BJ (cell line): ENCODE measurements around the gene MRPL58. TPM values are rescaled to one million over a fixed set of nuclear protein-coding genes. Genes with fewer than 3 reads are reported as not detected.

ENCODE experiments used
- CTCF ChIA-PET: fragments of 350-600 bp; formaldehyde crosslinking; extraction: SDS; loops from one replicate; lab custom pipeline; 2021; ENCODE audit warnings: antibody characterized with exemption, inconsistent platforms; lab: Yijun Ruan, JAX
- POLR2A ChIA-PET: fragments of 300-600 bp; sonication (Branson Sonifier 250); formaldehyde crosslinking; extraction: SDS; loops from one replicate; lab custom pipeline; 2021; ENCODE audit warnings: antibody characterized with exemption; lab: Charles Lee
- DNase-seq: peaks from one replicate; pipeline ENCODE4 v3.0.0-alpha.2; 2011; ENCODE audit warnings: low read depth
- H3K27me3 ChIP-seq: 2 replicates; pipeline ENCODE4 v1.6.0; 2011; ENCODE audit warnings: low read length; ENCODE audit not compliant: control insufficient read depth, insufficient read depth
- H3K36me3 ChIP-seq: 2 replicates; pipeline ENCODE4 v1.5.1; 2011; ENCODE audit warnings: low read length; ENCODE audit not compliant: control insufficient read depth, insufficient read depth
- H3K4me3 ChIP-seq: 2 replicates; pipeline ENCODE4 v1.5.1; 2011; ENCODE audit warnings: low read depth, mild to moderate bottlenecking, control low read depth, low read length
- polyA plus RNA-seq: library from polyadenylated mRNA; depleted of rRNA; stranded (reverse); fragments of >200 nt; gene quantifications from 2 replicates; pipeline ENCODE4 v1.2.3, GENCODE V29; 2011
- TF ChIP-seq, protein P1 (sequence below): IDR thresholded peaks from 2 replicates; pipeline ENCODE4 v1.5.1; 2011; ENCODE audit warnings: low read depth, mild to moderate bottlenecking, control low read depth, inconsistent platforms, low read length, moderate library complexity; ENCODE audit not compliant: insufficient read depth

The MRPL58 gene
- polyA plus RNA-seq, 1 experiment: 44.2 TPM

DNA sequence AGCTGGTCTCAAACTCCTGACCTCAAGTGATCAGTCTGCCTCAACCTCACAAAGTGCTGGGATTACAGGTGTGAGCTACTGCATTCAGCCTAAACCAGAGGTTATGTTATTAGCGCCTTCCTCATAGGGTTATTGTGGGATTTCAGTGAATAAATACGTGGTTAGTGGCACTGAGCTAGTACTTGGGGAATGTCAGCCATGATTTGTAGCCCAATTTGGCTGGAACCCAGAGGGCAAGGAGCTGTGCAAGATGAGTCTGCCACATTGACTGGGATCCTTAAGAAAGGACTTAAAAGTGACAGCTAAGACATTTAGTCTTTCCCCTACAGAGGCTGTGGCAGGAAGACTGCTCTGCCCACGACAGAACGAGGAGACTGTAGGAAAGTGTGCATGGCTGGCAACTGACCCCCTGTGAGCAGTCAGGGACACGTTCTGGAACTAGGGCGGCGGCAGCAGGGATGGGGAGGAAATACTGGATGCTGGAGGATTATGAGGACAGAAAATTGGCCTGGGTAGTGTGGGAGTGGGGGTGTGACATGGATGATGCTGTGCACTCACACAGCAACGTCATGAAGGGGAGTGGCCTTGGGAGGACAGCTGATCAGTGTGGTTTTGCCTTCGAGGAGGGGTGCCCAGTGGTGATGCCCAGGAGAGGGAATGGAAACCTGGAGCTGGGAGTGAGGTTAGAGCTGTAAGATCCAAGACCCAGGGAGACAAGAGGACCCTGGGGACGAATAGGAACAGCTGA lies 19.7 kb downstream of the MRPL58 start:
- POLR2A ChIA-PET: interaction anchor here (0.7 kb wide), 1 partner anchor 47 kb away, joined by 10 read pairs; no protein-coding TSS in a partner anchor
- Histone ChIP-seq H3K4me3 (peak overlapping the region; percentile 26), H3K27me3 (no peaks in the 10 kb centered on the region), H3K36me3 (no peaks in the 10 kb centered on the region)
- TF ChIP-seq, protein P1, sequence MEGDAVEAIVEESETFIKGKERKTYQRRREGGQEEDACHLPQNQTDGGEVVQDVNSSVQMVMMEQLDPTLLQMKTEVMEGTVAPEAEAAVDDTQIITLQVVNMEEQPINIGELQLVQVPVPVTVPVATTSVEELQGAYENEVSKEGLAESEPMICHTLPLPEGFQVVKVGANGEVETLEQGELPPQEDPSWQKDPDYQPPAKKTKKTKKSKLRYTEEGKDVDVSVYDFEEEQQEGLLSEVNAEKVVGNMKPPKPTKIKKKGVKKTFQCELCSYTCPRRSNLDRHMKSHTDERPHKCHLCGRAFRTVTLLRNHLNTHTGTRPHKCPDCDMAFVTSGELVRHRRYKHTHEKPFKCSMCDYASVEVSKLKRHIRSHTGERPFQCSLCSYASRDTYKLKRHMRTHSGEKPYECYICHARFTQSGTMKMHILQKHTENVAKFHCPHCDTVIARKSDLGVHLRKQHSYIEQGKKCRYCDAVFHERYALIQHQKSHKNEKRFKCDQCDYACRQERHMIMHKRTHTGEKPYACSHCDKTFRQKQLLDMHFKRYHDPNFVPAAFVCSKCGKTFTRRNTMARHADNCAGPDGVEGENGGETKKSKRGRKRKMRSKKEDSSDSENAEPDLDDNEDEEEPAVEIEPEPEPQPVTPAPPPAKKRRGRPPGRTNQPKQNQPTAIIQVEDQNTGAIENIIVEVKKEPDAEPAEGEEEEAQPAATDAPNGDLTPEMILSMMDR: no peak
- no peak for DNase-seq
- CTCF ChIA-PET: interaction anchor here (0.9 to 1.8 kb wide), 4 partner anchors 9 to 74 kb away, joined by 4 to 8 read pairs (median 6); partner anchors contain the start of gene MRPL58

DNA sequence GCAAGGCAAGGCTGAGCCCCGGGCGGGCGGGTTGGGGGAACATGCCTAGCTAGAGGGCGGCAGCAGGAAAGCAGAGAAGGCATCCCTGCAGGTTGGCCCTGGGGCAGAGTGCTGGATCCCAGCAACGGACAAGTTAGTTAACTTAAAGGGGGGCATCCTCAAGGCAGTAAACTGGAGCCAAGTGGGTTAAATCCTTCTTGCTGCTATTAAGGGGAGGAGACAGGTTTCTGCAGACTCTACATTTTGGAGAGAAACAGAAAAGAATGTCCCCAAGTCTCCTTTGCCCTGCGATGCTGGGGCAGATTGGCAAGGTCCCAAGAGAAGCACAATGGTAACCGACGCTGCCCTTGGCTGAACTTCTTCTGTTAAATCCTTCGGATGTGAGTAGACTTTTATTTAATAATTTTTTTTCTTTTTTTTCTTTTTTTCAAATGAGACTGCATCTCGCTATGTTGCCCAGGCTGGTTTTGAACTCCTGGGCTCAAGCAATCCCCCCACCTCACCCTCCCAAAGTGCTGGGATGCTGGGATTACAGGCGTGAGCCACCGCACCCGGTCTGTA lies 20.3 kb downstream of the MRPL58 start:
- Histone ChIP-seq H3K27me3 (no peaks in the 10 kb centered on the region), H3K4me3 (peak overlapping the region; percentile 60), H3K36me3 (no peaks in the 10 kb centered on the region)
- ChIA-PET POLR2A (interaction anchor here (0.7 kb wide), 1 partner anchor 48 kb away, joined by 10 read pairs; no protein-coding TSS in a partner anchor), CTCF (interaction anchor here (1.4 to 1.8 kb wide), 3 partner anchors 9 to 75 kb away, joined by 6 to 8 read pairs (median 7); no protein-coding TSS in a partner anchor)
- TF ChIP-seq, protein P1: no peak
- DNase-seq: no peak

DNA sequence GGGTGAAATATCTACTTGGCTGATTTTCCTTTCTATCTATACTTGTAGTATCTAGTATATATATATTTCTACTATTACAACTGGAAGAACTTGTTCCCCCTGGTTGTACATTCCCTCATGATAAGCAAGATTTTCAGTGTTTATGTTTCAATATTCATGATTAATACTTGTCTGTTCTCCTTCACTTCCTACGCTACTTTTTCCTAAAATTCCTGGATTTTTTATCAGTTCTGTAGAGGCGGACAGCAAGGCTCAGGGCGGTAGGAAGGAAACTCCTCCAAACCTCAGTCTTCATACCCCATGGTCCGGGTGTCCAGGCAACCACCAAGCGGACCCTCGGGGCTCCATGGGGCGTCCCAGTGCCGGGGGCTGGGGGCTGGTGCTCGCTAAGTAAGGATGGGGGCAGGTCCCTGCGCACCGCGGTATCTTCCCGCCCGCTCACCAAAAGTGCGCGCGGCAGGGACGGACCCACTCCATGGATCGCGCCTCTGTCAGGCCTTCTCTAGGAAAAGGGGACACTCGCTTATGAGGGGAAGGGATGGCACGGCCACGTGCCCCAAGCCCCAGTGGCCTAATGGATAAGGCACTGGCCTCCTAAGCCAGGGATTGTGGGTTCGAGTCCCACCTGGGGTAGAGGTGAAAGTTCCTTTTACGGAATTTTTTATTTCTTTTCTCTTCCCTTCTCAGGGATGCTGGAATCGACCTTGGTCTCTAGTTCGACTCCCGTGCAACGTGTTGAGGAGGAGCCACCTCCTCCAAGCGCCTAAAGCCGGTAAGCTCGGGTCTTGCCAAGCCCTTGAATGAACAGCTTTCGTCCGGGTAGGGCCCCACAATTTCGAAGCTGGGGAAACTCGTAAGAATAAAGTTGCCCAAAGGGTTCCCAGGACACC lies 21.1 kb downstream of the MRPL58 start:
- ChIA-PET CTCF (interaction anchor here (0.8 to 2.9 kb wide), 3 partner anchors 62 to 80 kb away, joined by 3 to 16 read pairs (median 8); no protein-coding TSS in a partner anchor), POLR2A (no interaction called here)
- no peaks in the 10 kb centered on the region for H3K27me3 ChIP-seq
- DNase-seq: no peak
- TF ChIP-seq, protein P1: no peak
- H3K36me3 ChIP-seq: 0 out of 2 replicates have a peak, but pooled peaks cover 2% of the 10 kb centered on the region
- H3K4me3 ChIP-seq: peak overlapping the region; percentile 60

DNA sequence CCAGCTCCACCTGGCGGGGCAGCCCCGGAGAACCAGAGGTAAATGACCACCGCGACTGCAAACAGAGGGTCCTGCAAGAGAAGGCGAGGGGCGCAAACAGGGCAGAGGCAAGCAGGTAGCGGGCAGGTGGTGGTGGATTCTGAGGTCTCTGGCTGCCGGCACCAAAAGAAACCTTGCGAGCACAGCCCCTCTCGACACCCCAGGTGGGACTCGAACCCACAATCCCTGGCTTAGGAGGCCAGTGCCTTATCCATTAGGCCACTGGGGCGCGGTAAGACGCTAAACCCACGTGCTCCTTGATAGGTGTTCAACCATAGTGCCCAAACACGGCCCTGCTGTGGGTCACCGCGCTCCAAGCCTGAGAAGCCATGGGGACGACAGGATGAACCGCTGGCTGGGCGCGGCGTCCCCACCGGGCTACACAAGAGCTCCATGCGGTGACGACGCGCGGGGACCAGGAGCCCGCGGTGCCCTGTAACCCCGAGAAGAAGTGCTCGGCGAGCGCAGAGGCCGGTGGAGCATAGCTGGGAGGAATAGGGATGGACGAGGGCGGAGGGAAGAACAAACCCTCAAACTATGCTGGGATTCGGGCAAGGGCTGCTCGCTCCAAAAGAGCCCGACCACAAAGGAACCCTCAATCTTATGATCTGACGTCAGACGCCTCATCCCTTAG lies 21.9 kb downstream of the MRPL58 start:
- no peak for DNase-seq
- Histone ChIP-seq H3K4me3 (peak overlapping the region; percentile 56), H3K27me3 (no peaks in the 10 kb centered on the region), H3K36me3 (0 out of 2 replicates have a peak, but pooled peaks cover 3% of the 10 kb centered on the region)
- TF ChIP-seq, protein P1: peak; percentile 28; the same call in 1 of the 2 replicates
- ChIA-PET POLR2A (interaction anchor here (1.0 kb wide), 1 partner anchor 14 kb away, joined by 3 read pairs; no protein-coding TSS in a partner anchor), CTCF (interaction anchor here (0.7 to 2.9 kb wide), 6 partner anchors 9 to 80 kb away, joined by 3 to 16 read pairs (median 4); no protein-coding TSS in a partner anchor)
